D721Med (cell line): ENCODE data around the gene ATP8B1.

Experiments used
- DNase-seq: peaks from one replicate; pipeline ENCODE4 v3.0.0; 2011; ENCODE audit warnings: low spot score; ENCODE audit not compliant: insufficient read length
- FAIRE-seq: peaks from 2 replicates; lab custom pipeline; 2011; peaks lifted over from hg19 to GRCh38; lab: Jason Lieb, UNC
- TF ChIP-seq, protein P1 (sequence below): IDR thresholded peaks from 2 replicates; pipeline ENCODE4 v1.5.1; 2012; ENCODE audit warnings: mild to moderate bottlenecking, control low read depth; ENCODE audit not compliant: insufficient read depth; ENCODE audit errors: missing control alignments

The ATP8B1 gene

DNA sequence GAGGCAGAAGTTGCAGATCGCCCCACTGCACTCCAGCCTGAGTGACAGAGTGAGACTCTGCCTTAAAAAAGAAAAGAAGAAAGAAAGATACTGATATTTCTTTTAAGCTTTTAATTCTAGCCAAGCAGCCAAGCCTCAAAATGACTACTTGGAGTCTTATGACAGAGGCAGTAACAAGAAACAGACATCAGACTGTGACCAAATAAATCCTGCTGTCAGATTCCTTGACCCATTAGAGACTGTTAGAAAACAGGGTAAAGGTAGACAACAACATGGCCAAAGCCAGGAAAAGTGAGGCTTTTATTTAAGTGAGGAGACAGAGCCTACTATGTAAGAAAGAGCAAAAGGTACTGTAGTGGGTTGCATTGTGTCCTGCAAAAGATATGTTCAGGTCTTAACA is 98.1 kb downstream of the ATP8B1 start:
- DNase-seq (no peak), FAIRE-seq (peak; percentile 94)
- TF ChIP-seq, protein P1, sequence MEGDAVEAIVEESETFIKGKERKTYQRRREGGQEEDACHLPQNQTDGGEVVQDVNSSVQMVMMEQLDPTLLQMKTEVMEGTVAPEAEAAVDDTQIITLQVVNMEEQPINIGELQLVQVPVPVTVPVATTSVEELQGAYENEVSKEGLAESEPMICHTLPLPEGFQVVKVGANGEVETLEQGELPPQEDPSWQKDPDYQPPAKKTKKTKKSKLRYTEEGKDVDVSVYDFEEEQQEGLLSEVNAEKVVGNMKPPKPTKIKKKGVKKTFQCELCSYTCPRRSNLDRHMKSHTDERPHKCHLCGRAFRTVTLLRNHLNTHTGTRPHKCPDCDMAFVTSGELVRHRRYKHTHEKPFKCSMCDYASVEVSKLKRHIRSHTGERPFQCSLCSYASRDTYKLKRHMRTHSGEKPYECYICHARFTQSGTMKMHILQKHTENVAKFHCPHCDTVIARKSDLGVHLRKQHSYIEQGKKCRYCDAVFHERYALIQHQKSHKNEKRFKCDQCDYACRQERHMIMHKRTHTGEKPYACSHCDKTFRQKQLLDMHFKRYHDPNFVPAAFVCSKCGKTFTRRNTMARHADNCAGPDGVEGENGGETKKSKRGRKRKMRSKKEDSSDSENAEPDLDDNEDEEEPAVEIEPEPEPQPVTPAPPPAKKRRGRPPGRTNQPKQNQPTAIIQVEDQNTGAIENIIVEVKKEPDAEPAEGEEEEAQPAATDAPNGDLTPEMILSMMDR: no peak

DNA sequence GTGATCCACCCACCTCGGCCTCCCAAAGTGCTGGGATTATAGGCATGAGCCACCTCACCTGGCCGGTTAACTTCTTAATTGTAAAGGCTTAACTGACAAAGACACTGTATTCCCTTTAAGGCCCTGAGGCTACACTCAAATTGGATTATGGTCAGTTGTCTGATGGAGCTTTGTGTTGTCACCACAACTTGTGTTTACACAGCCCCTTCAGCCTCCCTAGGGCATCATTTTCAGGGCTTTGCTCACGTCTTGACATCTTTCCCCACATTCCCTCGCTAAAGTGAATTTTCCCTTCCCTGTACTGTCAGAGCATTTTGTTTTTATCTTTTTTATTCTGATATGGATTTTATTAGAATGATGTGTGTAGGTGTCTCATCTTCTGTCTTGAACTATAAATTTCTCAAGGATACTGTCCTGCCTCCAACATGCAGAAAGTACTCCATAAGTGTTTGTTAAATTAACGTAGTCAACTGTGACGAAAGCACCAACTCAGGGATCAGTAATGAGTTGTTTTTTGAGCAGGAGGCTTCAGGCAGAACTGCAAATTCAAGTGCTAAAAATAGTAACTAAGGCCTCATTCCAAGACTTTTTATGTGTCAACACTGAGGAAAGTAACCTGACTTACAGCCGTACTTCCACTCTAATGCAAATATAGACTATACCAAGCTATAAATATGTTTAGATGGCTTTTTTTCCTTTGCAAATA is 104.4 kb downstream of the ATP8B1 start:
- TF ChIP-seq, protein P1: no peak
- peak; percentile 95 for FAIRE-seq
- no peak for DNase-seq

- FAIRE-seq: no peak
- TF ChIP-seq, protein P1: no peak
- DNase-seq: no peak
Observed at GRCh38 chr18:57697426-57697825, 105.7 kb downstream of the ATP8B1 start.

GRCh38 chr18:57696271-57696670 is 106.8 kb downstream of the ATP8B1 start:
- peak; percentile 90 for FAIRE-seq
- DNase-seq: no peak
- TF ChIP-seq, protein P1: no peak

DNA sequence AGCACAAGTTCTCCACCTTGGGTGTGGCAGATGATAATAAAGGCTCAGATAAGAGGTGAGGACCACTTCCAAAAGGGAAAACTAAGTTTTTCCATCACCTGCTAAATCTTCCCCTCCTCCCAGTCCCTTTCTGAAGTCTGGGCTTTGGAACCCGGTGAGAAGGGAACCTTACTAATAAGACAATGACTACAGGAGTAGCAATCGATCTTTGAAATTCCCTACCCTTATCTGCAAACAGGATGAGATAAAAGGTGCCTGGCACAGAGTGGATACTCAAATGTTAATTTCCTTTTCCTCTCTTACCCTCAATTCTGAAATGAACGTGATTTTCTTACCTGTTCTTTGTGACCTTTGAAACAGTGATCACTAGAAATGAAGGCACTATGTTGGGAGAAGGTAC is 111.8 kb downstream of the ATP8B1 start:
- DNase-seq (no peak), FAIRE-seq (no peak)
- TF ChIP-seq, protein P1: no peak

GRCh38 chr18:57687970-57688369 is 115.1 kb downstream of the ATP8B1 start:
- TF ChIP-seq, protein P1: no peak
- FAIRE-seq: peak; percentile 63
- DNase-seq: no peak

DNA sequence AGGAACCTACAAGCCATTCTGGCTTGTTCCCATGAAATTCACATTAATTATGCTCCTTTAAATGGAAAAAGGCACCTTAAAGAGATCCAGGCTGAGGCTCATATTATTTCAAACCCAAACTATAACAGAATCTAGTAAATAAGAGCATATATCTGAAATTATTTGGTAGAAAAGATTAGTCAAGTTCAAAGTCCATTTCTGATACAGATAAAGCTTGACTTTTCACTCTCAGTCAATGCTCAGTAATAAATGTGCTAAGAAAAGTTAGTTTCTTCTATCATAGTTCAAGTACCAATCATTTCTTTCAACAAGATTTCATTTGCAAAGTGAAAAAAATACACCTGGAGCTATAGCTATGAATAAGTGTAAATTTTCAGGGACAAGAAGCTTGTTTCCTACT is 119.6 kb downstream of the ATP8B1 start:
- FAIRE-seq: no peak
- TF ChIP-seq, protein P1: no peak
- DNase-seq: no peak
